OCI-LY1 (cell line): ENCODE results near the gene DEF6.

Experiments used
- CTCF ChIP-seq: fragments of 200-600 bp; sonication (generic), shearing (Covaris generic); IDR thresholded peaks from 2 replicates; pipeline ENCODE4 v1.5.1; 2017; ENCODE audit warnings: mild to moderate bottlenecking, antibody characterized with exemption, low read length, moderate library complexity, mixed read lengths
- EZH2 ChIP-seq: fragments of 200-600 bp; sonication (generic), shearing (Covaris generic); IDR thresholded peaks from 2 replicates; pipeline ENCODE4 v1.8.0; 2017; ENCODE audit warnings: borderline replicate concordance, mixed run types, mild to moderate bottlenecking, antibody characterized with exemption, low read length, moderate library complexity, mixed read lengths

GRCh38 chr6:35318196-35319171 lies 20.9 kb downstream of the DEF6 start:
- TF ChIP-seq CTCF: no peak
- no peak for TF ChIP-seq EZH2
